B cell (primary cell): ENCODE measurements around the gene LIPA. TPM values are rescaled to one million over a fixed set of nuclear protein-coding genes. Genes with fewer than 3 reads are reported as not detected.

Source experiments
- ATAC-seq: fragments of 200-7000 bp; cut with Tn5 transposase; one replicate; pipeline ENCODE4 v1.10.0; 2021; ENCODE audit warnings: low read depth, mild to moderate bottlenecking, moderate number of reproducible peaks, moderate library complexity
- CTCF ChIA-PET: fragments of 350-600 bp; sonication (Branson Sonifier 250); formaldehyde crosslinking; loops from one replicate; lab custom pipeline; 2021; ENCODE audit warnings: antibody characterized with exemption, inconsistent platforms; lab: Charles Lee
- POLR2A ChIA-PET: fragments of 350-600 bp; sonication (Branson Sonifier 250); formaldehyde crosslinking; loops from one replicate; lab custom pipeline; 2021; ENCODE audit warnings: antibody characterized with exemption; lab: Charles Lee
- DNase-seq: peaks from one replicate; pipeline ENCODE4 v3.0.0; 2013
- H2AFZ ChIP-seq: 2 replicates; pipeline ENCODE4 v1.6.1; 2012; ENCODE audit warnings: mild to moderate bottlenecking, low read depth, low read length; ENCODE audit not compliant: insufficient read depth, poor library complexity, severe bottlenecking
- H3K27ac ChIP-seq, 2 donors: 1 replicate in 1 of 2; 2 replicates in 1 of 2; pipeline ENCODE4 v1.5.1; 2012 to 2013; ENCODE audit warnings: low read length in 2 of 2, mild to moderate bottlenecking in 2 of 2, moderate library complexity in 1 of 2
- H3K27me3 ChIP-seq, 4 experiments: fragments of 200-600 bp in 1 of 4; sonication (generic) in 1 of 4; replicated peaks in 1 of 4; 1 replicate in 2 of 4; 2 replicates in 2 of 4; pipeline versions ENCODE4 v1.6.1 to v1.7.0; 2013 to 2016; ENCODE audit warnings: low read length in 3 of 4, mild to moderate bottlenecking in 2 of 4, mixed read lengths in 1 of 4, moderate library complexity in 1 of 4; ENCODE audit not compliant: insufficient read depth in 4 of 4, control insufficient read depth in 3 of 4; ENCODE audit errors: control extremely low read depth in 1 of 4
- H3K36me3 ChIP-seq, 2 experiments: replicated peaks in 1 of 2; 1 replicate in 1 of 2; 2 replicates in 1 of 2; pipeline versions ENCODE4 v1.6.1 to v1.7.1; 2013; ENCODE audit warnings: low read length in 1 of 2; ENCODE audit not compliant: insufficient read depth in 2 of 2, control insufficient read depth in 1 of 2; ENCODE audit errors: control extremely low read depth in 1 of 2, extremely low read depth in 1 of 2
- H3K4me1 ChIP-seq, 2 donors: fragments of 200-600 bp in 1 of 2; sonication (generic) in 1 of 2; 1 replicate in 1 of 2; 2 replicates in 1 of 2; pipeline versions ENCODE4 v1.5.1 to v1.6.1; 2013 to 2017; ENCODE audit warnings: low read length in 2 of 2; ENCODE audit not compliant: control insufficient read depth in 2 of 2, insufficient read depth in 2 of 2
- H3K4me2 ChIP-seq: replicated peaks from 2 replicates; pipeline ENCODE3; 2012; ENCODE audit warnings: mild to moderate bottlenecking, low read depth, low read length; ENCODE audit not compliant: poor library complexity, severe bottlenecking
- H3K4me3 ChIP-seq, 5 experiments: fragments of 200-600 bp in 1 of 5; sonication (generic) in 1 of 5; 1 replicate in 3 of 5; 2 replicates in 2 of 5; pipeline versions ENCODE4 v1.5.1 to v1.7.0; 2011 to 2016; ENCODE audit warnings: low read length in 4 of 5, mild to moderate bottlenecking in 4 of 5, low read depth in 2 of 5, control low read depth in 1 of 5, moderate library complexity in 1 of 5; ENCODE audit not compliant: insufficient read depth in 1 of 5; ENCODE audit errors: control extremely low read depth in 1 of 5, extremely low read depth in 1 of 5
- H3K79me2 ChIP-seq: fragments of 200-600 bp; sonication (generic); one replicate; pipeline ENCODE4 v1.6.0; 2016; ENCODE audit warnings: low read length; ENCODE audit not compliant: control insufficient read depth, insufficient read depth
- H3K9ac ChIP-seq: fragments of 200-600 bp; sonication (generic); 2 replicates; pipeline ENCODE4 v1.6.1; 2017; ENCODE audit warnings: mild to moderate bottlenecking, low read length, moderate library complexity
- H3K9me3 ChIP-seq, 3 donors: one replicate each; pipeline versions ENCODE4 v1.6.1 to v1.7.1; 2013; ENCODE audit warnings: low read length in 2 of 3; ENCODE audit not compliant: control insufficient read depth in 2 of 3, insufficient read depth in 1 of 3; ENCODE audit errors: control extremely low read depth in 1 of 3
- H4K20me1 ChIP-seq: 2 replicates; pipeline ENCODE4 v1.6.0; 2012; ENCODE audit warnings: mild to moderate bottlenecking, low read length; ENCODE audit not compliant: insufficient read depth, control insufficient read depth, poor library complexity, severe bottlenecking
- H3K27ac Mint-ChIP-seq: one replicate; pipeline ENCODE4 v1.8.0; 2021; ENCODE audit warnings: mixed read lengths
- H3K27me3 Mint-ChIP-seq: one replicate; pipeline ENCODE4 v1.8.0; 2021; ENCODE audit warnings: mixed read lengths
- H3K4me1 Mint-ChIP-seq: one replicate; pipeline ENCODE4 v1.8.0; 2021; ENCODE audit warnings: mixed read lengths
- H3K4me3 Mint-ChIP-seq: one replicate; pipeline ENCODE4 v1.8.0; 2021; ENCODE audit warnings: mixed read lengths
- H3K9me3 Mint-ChIP-seq: one replicate; pipeline ENCODE4 v1.8.0; 2022; ENCODE audit warnings: mixed read lengths; ENCODE audit not compliant: insufficient read depth
- EZH2 ChIP-seq: IDR thresholded peaks from 2 replicates; pipeline ENCODE4 v1.6.1; 2012; ENCODE audit warnings: borderline replicate concordance, low read depth, mild to moderate bottlenecking, moderate library complexity, low read length; ENCODE audit not compliant: insufficient read depth, poor library complexity, severe bottlenecking
- WGBS: methylation state at CpG from one replicate; pipeline ENCODE4 v1.1.5; 2013; ENCODE audit warnings: missing lambda C conversion rate; ENCODE audit not compliant: insufficient coverage; 5-methylcytosine and 5-hydroxymethylcytosine counted together
- intact Hi-C: fragments of 100-400 bp; cut with micrococcal nuclease; formaldehyde crosslinking; loops from one replicate; pipeline ENCODE4 v1.10.0; 2022
- polyA plus RNA-seq: library from polyadenylated mRNA; depleted of rRNA; stranded (reverse); fragments of >200 nt; gene quantifications from 2 replicates; pipeline ENCODE4 v1.2.3, GENCODE V29; 2012
- total RNA-seq, 2 donors: library from RNA; stranded (reverse); fragments of 120-200 nt in 1 of 2; gene quantifications; 1 replicate in 1 of 2; 2 replicates in 1 of 2; pipeline versions ENCODE4 v1.2.3 to v1.2.4, GENCODE V29; 2013 to 2022
- TF ChIP-seq, protein P1 (sequence below): fragments of 200-600 bp; IDR thresholded peaks from one replicate; pipeline ENCODE4 v1.8.0; 2022; ENCODE audit warnings: antibody characterized with exemption, mild to moderate bottlenecking

LIPA gene
- total and polyA plus RNA-seq, 2 donors (not counting 1 experiment from before 2014, with no cell fraction given): 16.4 to 36.5 TPM

- POLR2A ChIA-PET: no interaction called here
- CTCF ChIA-PET: interaction anchor here (0.9 kb wide), 1 partner anchor 293 kb away, joined by 3 read pairs; no protein-coding TSS in a partner anchor
- H4K20me1 ChIP-seq: no peaks in the 10 kb centered on the region
- TF ChIP-seq EZH2: no peak
- TF ChIP-seq, protein P1, sequence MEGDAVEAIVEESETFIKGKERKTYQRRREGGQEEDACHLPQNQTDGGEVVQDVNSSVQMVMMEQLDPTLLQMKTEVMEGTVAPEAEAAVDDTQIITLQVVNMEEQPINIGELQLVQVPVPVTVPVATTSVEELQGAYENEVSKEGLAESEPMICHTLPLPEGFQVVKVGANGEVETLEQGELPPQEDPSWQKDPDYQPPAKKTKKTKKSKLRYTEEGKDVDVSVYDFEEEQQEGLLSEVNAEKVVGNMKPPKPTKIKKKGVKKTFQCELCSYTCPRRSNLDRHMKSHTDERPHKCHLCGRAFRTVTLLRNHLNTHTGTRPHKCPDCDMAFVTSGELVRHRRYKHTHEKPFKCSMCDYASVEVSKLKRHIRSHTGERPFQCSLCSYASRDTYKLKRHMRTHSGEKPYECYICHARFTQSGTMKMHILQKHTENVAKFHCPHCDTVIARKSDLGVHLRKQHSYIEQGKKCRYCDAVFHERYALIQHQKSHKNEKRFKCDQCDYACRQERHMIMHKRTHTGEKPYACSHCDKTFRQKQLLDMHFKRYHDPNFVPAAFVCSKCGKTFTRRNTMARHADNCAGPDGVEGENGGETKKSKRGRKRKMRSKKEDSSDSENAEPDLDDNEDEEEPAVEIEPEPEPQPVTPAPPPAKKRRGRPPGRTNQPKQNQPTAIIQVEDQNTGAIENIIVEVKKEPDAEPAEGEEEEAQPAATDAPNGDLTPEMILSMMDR: no peak
- ATAC-seq (no peak), DNase-seq (no peak)
- H3K9me3 Mint-ChIP-seq: no peaks in the 10 kb centered on the region
- no peak overlapping the region for H3K27ac ChIP-seq
- WGBS: no CpG with 5 or more reads among the region's 3 CpGs
- H3K9ac ChIP-seq: no peak overlapping the region
- H2AFZ ChIP-seq: no peak overlapping the region
- no peak overlapping the region for H3K4me3 ChIP-seq
- H3K27ac Mint-ChIP-seq: no peak overlapping the region
- intact Hi-C loops: no loop called here
- H3K79me2 ChIP-seq: no peaks in the 10 kb centered on the region
- H3K9me3 ChIP-seq: peaks cover 0 to 3% (median 0%) of the 10 kb centered on the region in 3 donors
- H3K27me3 Mint-ChIP-seq: peaks cover 3% of the 10 kb centered on the region
- peaks cover 0 to 4% (median 0%) of the 10 kb centered on the region in 4 experiments for H3K27me3 ChIP-seq
- no peaks in the 10 kb centered on the region for H3K4me1 ChIP-seq
- no peaks in the 10 kb centered on the region for H3K36me3 ChIP-seq
- H3K4me3 Mint-ChIP-seq: no peak overlapping the region
- H3K4me2 ChIP-seq: no peak overlapping the region
- H3K4me1 Mint-ChIP-seq: no peaks in the 10 kb centered on the region
Measured at GRCh38 chr10:89269433-89270152, 18.0 kb upstream of the LIPA start.

DNA sequence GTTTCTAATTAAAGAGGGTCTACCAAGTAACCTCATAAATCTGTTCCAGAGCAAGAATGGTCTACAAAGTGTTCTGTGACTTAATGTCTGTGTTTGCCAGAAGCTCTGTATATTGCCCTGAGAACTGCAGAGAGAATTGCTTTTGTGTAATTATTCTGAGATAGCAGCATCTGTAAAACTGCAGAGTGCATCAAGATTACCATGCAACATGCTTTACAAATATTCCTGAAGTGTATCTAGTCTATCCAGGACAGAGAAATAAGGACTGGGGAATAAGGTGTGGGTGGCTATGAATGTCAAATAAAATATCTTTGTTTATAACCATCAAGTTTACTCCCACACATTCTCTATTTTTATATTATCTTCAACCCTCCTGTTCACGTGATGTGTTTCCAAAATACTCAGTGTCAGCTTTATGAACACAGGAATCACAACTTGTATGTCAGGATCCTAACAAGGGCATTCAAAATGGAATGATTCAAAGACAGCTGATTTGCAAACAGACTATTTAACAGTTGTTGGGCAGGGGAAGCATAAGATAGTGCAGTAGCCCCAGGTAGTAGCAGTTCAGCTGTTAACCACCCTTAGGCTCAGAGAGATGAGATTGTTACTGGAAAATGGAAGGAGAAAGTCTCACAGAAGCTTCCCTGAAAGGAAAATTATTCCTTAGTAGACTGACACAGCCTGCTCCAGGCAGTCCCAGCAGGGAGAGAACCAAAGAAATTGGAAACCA is 15.3 kb upstream of the LIPA start:
- Histone ChIP-seq H3K4me3 (no peak overlapping the region), H3K36me3 (no peaks in the 10 kb centered on the region), H4K20me1 (no peaks in the 10 kb centered on the region), H2AFZ (no peak overlapping the region), H3K9me3 (peaks cover 0 to 13% (median 0%) of the 10 kb centered on the region in 3 donors), H3K4me1 (no peaks in the 10 kb centered on the region), H3K27me3 (peaks cover 0 to 4% (median 0%) of the 10 kb centered on the region in 4 experiments), H3K79me2 (no peaks in the 10 kb centered on the region), H3K4me2 (no peak overlapping the region), H3K9ac (no peak overlapping the region), H3K27ac (no peak overlapping the region)
- Mint-ChIP-seq H3K9me3 (no peaks in the 10 kb centered on the region), H3K27ac (no peak overlapping the region), H3K4me3 (no peak overlapping the region), H3K27me3 (peaks cover 3% of the 10 kb centered on the region), H3K4me1 (no peaks in the 10 kb centered on the region)
- DNase-seq (no peak), ATAC-seq (no peak)
- TF ChIP-seq, protein P1: no peak
- no peak for TF ChIP-seq EZH2
- intact Hi-C loops: no loop called here
- CTCF ChIA-PET: no interaction called here
- POLR2A ChIA-PET: no interaction called here
- WGBS: 75% methylated on average over 1 of the region's 1 CpG
